ENCODE results near the gene LGALS7. TPM values are rescaled to one million over a fixed set of nuclear protein-coding genes. Genes with fewer than 3 reads are reported as not detected.

Gene LGALS7
- total and polyA plus RNA-seq, 2 of the 13 experiments (the other 11 are each of a cell fraction or from before 2014, with no cell fraction given) = 0.73 TPM; not detected in 1

DNA sequence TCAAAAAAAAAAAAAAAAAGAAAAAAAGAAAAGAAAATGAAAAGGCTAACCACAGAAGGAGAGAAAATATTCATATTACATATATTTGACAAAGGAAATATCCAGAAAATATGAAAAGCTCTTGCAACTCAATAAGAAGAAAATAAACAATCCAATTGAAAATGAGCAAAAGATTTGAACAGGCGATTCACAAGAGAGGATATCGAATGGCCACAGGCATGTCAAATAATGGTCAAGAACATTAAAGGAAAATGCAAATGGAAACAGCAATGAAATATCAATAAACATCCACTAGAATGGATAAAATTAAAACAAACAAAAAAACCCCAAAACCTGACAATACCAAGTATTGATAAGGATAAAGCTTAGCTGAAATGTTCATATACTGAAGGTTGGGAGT, 8.1 kb downstream of the LGALS7 start:
- FAIRE-seq (no peak), DNase-seq (ENCODE audit: low spot score) (no peak), ATAC-seq (no peak)
- Histone ChIP-seq H3K36me3 (replicated peaks in 1 of 2; ENCODE audit: control insufficient read depth in 1 of 2, insufficient read depth in 2 of 2, low read length in 2 of 2) (no peaks in the 10 kb centered on the region), H3K4me1 (ENCODE audit: insufficient read depth, low read length) (peaks cover 45% of the 10 kb centered on the region), H3K9ac (ENCODE audit: insufficient read depth, low read depth, low read length) (no peak overlapping the region), H3K4me3 (replicated peaks in 1 of 3; ENCODE audit: insufficient read depth in 1 of 3, low read depth in 2 of 3, low read length in 3 of 3) (no peak overlapping the region), H3K79me2 (ENCODE audit: insufficient read depth, low read length) (peaks cover 15% of the 10 kb centered on the region), H3K9me3 (ENCODE audit: low read length) (no peaks in the 10 kb centered on the region), H3K27ac (ENCODE audit: extremely low read length, insufficient read depth, low read length) (no peak overlapping the region), H2AFZ (ENCODE audit: low read length) (no peak overlapping the region), H4K20me1 (ENCODE audit: insufficient read depth, low read length) (no peaks in the 10 kb centered on the region), H3K4me2 (ENCODE audit: low read depth, low read length) (no peak overlapping the region), H3K27me3 (ENCODE audit: control insufficient read depth in 1 of 2, insufficient read depth in 2 of 2, low read length in 2 of 2) (no peaks in the 10 kb centered on the region)
- 98% methylated on average over 2 of the region's 2 CpGs for WGBS (ENCODE audit: low lambda C conversion rate)
- ChIA-PET CTCF (ENCODE audit: low intra/inter-chr PET ratio, low total read pairs) (no interaction called here), POLR2A (no interaction called here)
- intact Hi-C loops (cut with micrococcal nuclease; ENCODE audit: unreplicated experiment) = no loop called here
- BruUV-seq (replicated peaks) = no TSS peak
- TF ChIP-seq NFE2L2 (IDR thresholded peaks at IDR 0.05; ENCODE audit: low read length) (no peak), ZIK1 (CRISPR knock-in tag; IDR thresholded peaks at IDR 0.05; ENCODE audit: borderline replicate concordance, low read depth) (no peak), ELF1 (CRISPR knock-in tag; IDR thresholded peaks at IDR 0.05) (no peak), HDAC6 (IDR thresholded peaks at IDR 0.05; ENCODE audit: low read depth, low read length) (no peak), ZNF776 (CRISPR knock-in tag; IDR thresholded peaks at IDR 0.05) (no peak), TBX3 (IDR thresholded peaks at IDR 0.05; ENCODE audit: borderline replicate concordance) (no peak), ZNF101 (CRISPR knock-in tag; IDR thresholded peaks at IDR 0.05; ENCODE audit: borderline replicate concordance, low read depth) (no peak), NAIF1 (CRISPR knock-in tag; IDR thresholded peaks at IDR 0.05; ENCODE audit: borderline replicate concordance) (no peak), ZNF546 (CRISPR knock-in tag; conservative IDR thresholded peaks at IDR 0.05) (no peak), EEA1 (CRISPR knock-in tag; IDR thresholded peaks at IDR 0.05; ENCODE audit: borderline replicate concordance) (no peak), ZNF772 (CRISPR knock-in tag; IDR thresholded peaks at IDR 0.05) (no peak)
- TF ChIP-seq, protein P1, sequence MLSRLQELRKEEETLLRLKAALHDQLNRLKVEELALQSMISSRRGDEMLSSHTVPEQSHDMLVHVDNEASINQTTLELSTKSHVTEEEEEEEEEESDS (CRISPR knock-in tag; IDR thresholded peaks at IDR 0.05; ENCODE audit: borderline replicate concordance) = no peak
- TF ChIP-seq, protein P2, sequence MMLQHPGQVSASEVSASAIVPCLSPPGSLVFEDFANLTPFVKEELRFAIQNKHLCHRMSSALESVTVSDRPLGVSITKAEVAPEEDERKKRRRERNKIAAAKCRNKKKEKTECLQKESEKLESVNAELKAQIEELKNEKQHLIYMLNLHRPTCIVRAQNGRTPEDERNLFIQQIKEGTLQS (CRISPR knock-in tag; IDR thresholded peaks at IDR 0.05) = no peak
- in situ Hi-C loops (cut with HindIII; ENCODE audit: extremely low pct_ligation_motif_present, low pct_unique_long_range_greater_than_20kb) = no loop called here

All from HepG2 (cell line).